ENCODE data around the gene TAPBP. TPM values are rescaled to one million over a fixed set of nuclear protein-coding genes. Genes with fewer than 3 reads are reported as not detected.
A peak's percentile ranks its signal among the peaks of the same experiment; 100 is the strongest.

TAPBP gene
- total and polyA plus RNA-seq, 9 of the 15 experiments (the other 6 are each of a cell fraction or from before 2014, with no cell fraction given), result 5.6 to 74.0 (median 22.3) TPM

DNA sequence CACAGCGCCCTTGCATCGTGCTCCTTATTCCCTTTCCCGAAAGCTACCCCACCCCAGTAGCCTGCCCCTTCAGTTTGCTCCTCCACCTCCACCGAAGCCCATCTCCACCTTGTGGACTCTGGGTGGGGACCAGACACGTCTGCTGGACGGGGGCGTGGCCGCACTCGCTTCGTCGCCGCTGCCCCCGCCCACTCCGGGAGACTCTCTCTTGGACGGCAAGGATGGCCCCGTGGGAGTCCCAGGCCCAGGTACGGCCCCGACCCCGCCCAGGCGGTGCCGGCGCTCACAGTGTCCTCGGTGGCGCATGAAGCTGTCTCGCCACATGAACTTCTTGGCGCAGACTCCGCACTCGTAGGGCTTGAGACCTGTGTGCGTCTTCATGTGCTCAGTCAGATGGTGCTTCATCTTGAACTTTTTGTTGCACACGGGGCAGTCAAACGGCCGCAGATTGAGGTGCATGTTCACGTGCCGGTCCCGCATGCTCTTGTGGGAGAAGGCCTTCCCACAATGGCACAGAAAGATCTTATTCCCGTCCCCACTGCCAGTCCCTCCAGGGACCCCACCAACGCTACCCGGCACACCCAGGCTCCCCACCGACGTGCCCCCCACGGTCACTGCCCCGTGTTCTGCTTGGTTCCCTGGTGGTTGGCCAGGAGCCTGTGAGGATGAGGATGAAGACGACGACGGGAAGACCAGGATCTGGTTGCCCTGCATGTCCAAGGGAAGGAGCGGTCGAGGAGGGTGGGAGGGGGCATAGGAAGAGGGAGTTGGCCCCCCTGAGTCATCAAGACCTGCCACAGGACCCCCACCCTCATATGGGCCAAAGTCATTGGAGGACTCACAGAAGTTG lies 1.3 kb upstream of the TAPBP start (continued):
- TF ChIP-seq PHF8 (IDR thresholded peaks at IDR 0.05; ENCODE audit: borderline replicate concordance, low read length) (peak; percentile 11; the same call in 1 of the 2 replicates), TAF1 (IDR thresholded peaks at IDR 0.05; ENCODE audit: control insufficient read depth, extremely low read depth, insufficient read depth, low read length, severe bottlenecking) (peak; percentile 17), XRCC4 (IDR thresholded peaks at IDR 0.05; ENCODE audit: extremely low read depth, insufficient read depth, insufficient read length) (no peak), YY1 (IDR thresholded peaks at IDR 0.05; ENCODE audit: borderline replicate concordance in 1 of 3, control insufficient read depth in 1 of 3, extremely low read depth in 1 of 3, insufficient read depth in 3 of 3, insufficient read length in 1 of 3, insufficient replicate concordance in 2 of 3, low read depth in 1 of 3, low read length in 2 of 3) (peak in 1 of 3 experiments; percentile 31), ZNF165 (CRISPR knock-in tag; IDR thresholded peaks at IDR 0.05; ENCODE audit: borderline replicate concordance) (peak; percentile 34; the same call in 1 of the 2 replicates), CHD4 (IDR thresholded peaks at IDR 0.05; ENCODE audit: insufficient read depth, insufficient replicate concordance, low read depth, low read length, poor library complexity, severe bottlenecking) (no peak), ZNF507 (tag; conservative IDR thresholded peaks at IDR 0.05) (no peak), TEAD1 (CRISPR knock-in tag; IDR thresholded peaks at IDR 0.05) (no peak), RBFOX2 (IDR thresholded peaks at IDR 0.05; ENCODE audit: low read depth, low read length) (peak; percentile 63), ZNF274 (IDR thresholded peaks at IDR 0.05; ENCODE audit: borderline replicate concordance, low read depth, low read length) (no peak), RUNX1 (IDR thresholded peaks at IDR 0.05; ENCODE audit: low read depth) (0 out of 2 replicates have a peak, but pooled peaks have one; percentile 17), ZNF217 (CRISPR knock-in tag; IDR thresholded peaks at IDR 0.05) (no peak), DMBX1 (CRISPR knock-in tag; IDR thresholded peaks at IDR 0.05; ENCODE audit: borderline replicate concordance) (no peak), IRF2 (CRISPR knock-in tag; IDR thresholded peaks at IDR 0.05) (no peak), NR4A1 (CRISPR knock-in tag; IDR thresholded peaks at IDR 0.05) (0 out of 2 replicates have a peak, but pooled peaks have one; percentile 51), NR4A1 (tag; IDR thresholded peaks at IDR 0.05) (no peak), BACH1 (tag; IDR thresholded peaks at IDR 0.05) (no peak), ZNF79 (CRISPR knock-in tag; IDR thresholded peaks at IDR 0.05; ENCODE audit: low read depth) (no peak)
- TF ChIP-seq, protein P1, sequence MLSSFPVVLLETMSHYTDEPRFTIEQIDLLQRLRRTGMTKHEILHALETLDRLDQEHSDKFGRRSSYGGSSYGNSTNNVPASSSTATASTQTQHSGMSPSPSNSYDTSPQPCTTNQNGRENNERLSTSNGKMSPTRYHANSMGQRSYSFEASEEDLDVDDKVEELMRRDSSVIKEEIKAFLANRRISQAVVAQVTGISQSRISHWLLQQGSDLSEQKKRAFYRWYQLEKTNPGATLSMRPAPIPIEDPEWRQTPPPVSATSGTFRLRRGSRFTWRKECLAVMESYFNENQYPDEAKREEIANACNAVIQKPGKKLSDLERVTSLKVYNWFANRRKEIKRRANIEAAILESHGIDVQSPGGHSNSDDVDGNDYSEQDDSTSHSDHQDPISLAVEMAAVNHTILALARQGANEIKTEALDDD (IDR thresholded peaks at IDR 0.05), result no peak
- TF ChIP-seq, protein P2, sequence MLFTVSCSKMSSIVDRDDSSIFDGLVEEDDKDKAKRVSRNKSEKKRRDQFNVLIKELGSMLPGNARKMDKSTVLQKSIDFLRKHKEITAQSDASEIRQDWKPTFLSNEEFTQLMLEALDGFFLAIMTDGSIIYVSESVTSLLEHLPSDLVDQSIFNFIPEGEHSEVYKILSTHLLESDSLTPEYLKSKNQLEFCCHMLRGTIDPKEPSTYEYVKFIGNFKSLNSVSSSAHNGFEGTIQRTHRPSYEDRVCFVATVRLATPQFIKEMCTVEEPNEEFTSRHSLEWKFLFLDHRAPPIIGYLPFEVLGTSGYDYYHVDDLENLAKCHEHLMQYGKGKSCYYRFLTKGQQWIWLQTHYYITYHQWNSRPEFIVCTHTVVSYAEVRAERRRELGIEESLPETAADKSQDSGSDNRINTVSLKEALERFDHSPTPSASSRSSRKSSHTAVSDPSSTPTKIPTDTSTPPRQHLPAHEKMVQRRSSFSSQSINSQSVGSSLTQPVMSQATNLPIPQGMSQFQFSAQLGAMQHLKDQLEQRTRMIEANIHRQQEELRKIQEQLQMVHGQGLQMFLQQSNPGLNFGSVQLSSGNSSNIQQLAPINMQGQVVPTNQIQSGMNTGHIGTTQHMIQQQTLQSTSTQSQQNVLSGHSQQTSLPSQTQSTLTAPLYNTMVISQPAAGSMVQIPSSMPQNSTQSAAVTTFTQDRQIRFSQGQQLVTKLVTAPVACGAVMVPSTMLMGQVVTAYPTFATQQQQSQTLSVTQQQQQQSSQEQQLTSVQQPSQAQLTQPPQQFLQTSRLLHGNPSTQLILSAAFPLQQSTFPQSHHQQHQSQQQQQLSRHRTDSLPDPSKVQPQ (CRISPR knock-in tag; IDR thresholded peaks at IDR 0.05; ENCODE audit: borderline replicate concordance), result no peak
- TF ChIP-seq, protein P3, sequence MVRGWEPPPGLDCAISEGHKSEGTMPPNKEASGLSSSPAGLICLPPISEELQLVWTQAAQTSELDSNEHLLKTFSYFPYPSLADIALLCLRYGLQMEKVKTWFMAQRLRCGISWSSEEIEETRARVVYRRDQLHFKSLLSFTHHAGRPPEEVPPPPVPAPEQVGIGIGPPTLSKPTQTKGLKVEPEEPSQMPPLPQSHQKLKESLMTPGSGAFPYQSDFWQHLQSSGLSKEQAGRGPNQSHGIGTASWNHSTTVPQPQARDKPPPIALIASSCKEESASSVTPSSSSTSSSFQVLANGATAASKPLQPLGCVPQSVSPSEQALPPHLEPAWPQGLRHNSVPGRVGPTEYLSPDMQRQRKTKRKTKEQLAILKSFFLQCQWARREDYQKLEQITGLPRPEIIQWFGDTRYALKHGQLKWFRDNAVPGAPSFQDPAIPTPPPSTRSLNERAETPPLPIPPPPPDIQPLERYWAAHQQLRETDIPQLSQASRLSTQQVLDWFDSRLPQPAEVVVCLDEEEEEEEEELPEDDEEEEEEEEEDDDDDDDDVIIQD (CRISPR knock-in tag; IDR thresholded peaks at IDR 0.05), result no peak

All from K562 (cell line).